Tibial artery (tissue), 4 donors: Measurements from ENCODE around the gene ZMYND11.
"Not testable (repeated sequence)": the region's sequence is repeated elsewhere in the genome, so short reads cannot be mapped to it uniquely, and the experiment has no call there.

Source experiments
- DNase-seq, 2 donors: peaks; one replicate each; pipeline ENCODE4 v3.0.0-alpha.2; 2019
- H3K27ac ChIP-seq, 2 donors: fragments of 200-600 bp; sonication (generic) in 1 of 2; 1 replicate in 1 of 2; 2 replicates in 1 of 2; pipeline ENCODE4 v1.5.1; 2018 to 2019; ENCODE audit warnings: mild to moderate bottlenecking in 1 of 2
- H3K27me3 ChIP-seq, 2 donors: fragments of 200-600 bp; sonication (generic) in 1 of 2; one replicate each; pipeline versions ENCODE4 v1.5.1 to v1.6.0; 2016 to 2019
- H3K36me3 ChIP-seq, 3 donors: fragments of 200-600 bp; sonication (generic) in 2 of 3; one replicate each; pipeline ENCODE4 v1.5.1; 2016 to 2019; ENCODE audit warnings: mild to moderate bottlenecking in 2 of 3
- H3K4me1 ChIP-seq, 4 donors: fragments of 200-600 bp; sonication (generic) in 2 of 4; 1 replicate in 3 of 4; 2 replicates in 1 of 4; pipeline ENCODE4 v1.5.1; 2016 to 2019
- H3K4me3 ChIP-seq, 2 donors: fragments of 200-600 bp; sonication (generic) in 1 of 2; 1 replicate in 1 of 2; 2 replicates in 1 of 2; pipeline ENCODE4 v1.5.1; 2018 to 2019; ENCODE audit warnings: mild to moderate bottlenecking in 2 of 2
- H3K9me3 ChIP-seq, 3 donors: fragments of 200-600 bp; sonication (generic) in 1 of 3; one replicate each; pipeline ENCODE4 v1.5.1; 2016 to 2019
- CTCF ChIP-seq, 2 experiments: fragments of 200-600 bp in 1 of 2; fragments of 450-650 bp in 1 of 2; IDR thresholded peaks; one replicate each; pipeline ENCODE4 v1.5.1; 2017 to 2019; ENCODE audit warnings: antibody characterized with exemption in 2 of 2, mild to moderate bottlenecking in 1 of 2, moderate library complexity in 1 of 2
- intact Hi-C: fragments of 100-400 bp; cut with DNase I; formaldehyde crosslinking; loops from one replicate; pipeline ENCODE4 v1.15.0; 2023; ENCODE audit warnings: low total_unique reads

The ZMYND11 gene

GRCh38 chr10:184911-185310, 49.7 kb downstream of the ZMYND11 start:
- intact Hi-C loops, result no loop called here
- Histone ChIP-seq H3K27ac (no peak overlapping the region), H3K4me1 (peaks cover 0 to 10% (median 0%) of the 10 kb centered on the region in 4 donors), H3K27me3 (no peaks in the 10 kb centered on the region), H3K36me3 (peaks cover 25 to 36% (median 32%) of the 10 kb centered on the region in 3 donors), H3K4me3 (no peak overlapping the region), H3K9me3 (peaks cover 0 to 7% (median 0%) of the 10 kb centered on the region in 3 donors)
- TF ChIP-seq CTCF (IDR thresholded peaks at IDR 0.05), result no peak
- no peak for DNase-seq

GRCh38 chr10:185571-185970, 50.3 kb downstream of the ZMYND11 start:
- peaks cover 22 to 33% (median 32%) of the 10 kb centered on the region in 3 donors for H3K36me3 ChIP-seq

GRCh38 chr10:186911-187310, 51.7 kb downstream of the ZMYND11 start:
- Histone ChIP-seq H3K9me3 (peaks cover 0 to 7% (median 0%) of the 10 kb centered on the region in 3 donors), H3K27me3 (no peaks in the 10 kb centered on the region), H3K36me3 (peaks cover 13 to 21% (median 20%) of the 10 kb centered on the region in 3 donors), H3K4me1 (peaks cover 0 to 10% (median 0%) of the 10 kb centered on the region in 4 donors), H3K4me3 (no peak overlapping the region), H3K27ac (no peak overlapping the region)
- no peak for DNase-seq
- intact Hi-C loops, result no loop called here
- no peak for TF ChIP-seq CTCF (IDR thresholded peaks at IDR 0.05)

More at GRCh38 chr10:185571-185970, 50.3 kb downstream of the ZMYND11 start:
- DNase-seq, intact Hi-C loops, H3K9me3 ChIP-seq, H3K27ac ChIP-seq, H3K4me3 ChIP-seq, H3K27me3 ChIP-seq: not testable (repeated sequence)
- H3K4me1 ChIP-seq, result peaks cover 0 to 10% (median 0%) of the 10 kb centered on the region in 4 donors

- Histone ChIP-seq H3K9me3 (peaks cover 0 to 7% (median 0%) of the 10 kb centered on the region in 3 donors), H3K4me1 (peaks cover 0 to 10% (median 0%) of the 10 kb centered on the region in 4 donors), H3K27ac (no peak overlapping the region), H3K36me3 (peaks cover 4 to 8% (median 6%) of the 10 kb centered on the region in 3 donors), H3K4me3 (no peak overlapping the region), H3K27me3 (no peaks in the 10 kb centered on the region)
- intact Hi-C loops, result no loop called here
- no peak for TF ChIP-seq CTCF (IDR thresholded peaks at IDR 0.05)
- no peak for DNase-seq
Observed at GRCh38 chr10:188546-188945, 53.3 kb downstream of the ZMYND11 start.

DNA sequence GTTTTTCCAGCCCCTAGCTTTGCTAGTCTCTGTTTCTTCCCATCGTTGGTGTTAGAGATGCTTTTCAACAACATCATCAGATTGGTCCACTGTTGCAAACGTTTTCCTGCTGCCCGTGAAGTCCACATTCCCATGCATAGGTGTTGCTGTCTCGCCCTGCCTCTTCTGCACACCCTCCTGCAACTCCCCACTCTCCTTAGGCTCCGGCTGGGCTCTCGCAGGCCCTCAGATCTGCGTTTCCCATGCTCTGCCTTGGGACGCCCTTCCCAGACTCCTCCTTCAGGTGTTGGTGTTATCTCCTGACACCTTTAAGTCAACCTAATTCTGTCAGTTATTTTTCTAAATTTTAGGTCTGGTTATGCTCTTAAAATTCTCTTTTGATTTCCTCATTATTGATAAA, 55.0 kb downstream of the ZMYND11 start:
- Histone ChIP-seq H3K4me3 (no peak overlapping the region), H3K9me3 (no peaks in the 10 kb centered on the region), H3K27me3 (no peaks in the 10 kb centered on the region), H3K36me3 (no peaks in the 10 kb centered on the region), H3K4me1 (peaks cover 0 to 10% (median 0%) of the 10 kb centered on the region in 4 donors), H3K27ac (no peak overlapping the region)
- no peak for DNase-seq
- intact Hi-C loops, result no loop called here
- no peak for TF ChIP-seq CTCF (IDR thresholded peaks at IDR 0.05)

- H3K27ac ChIP-seq, result no peak overlapping the region
- H3K27me3 ChIP-seq, result no peaks in the 10 kb centered on the region
- intact Hi-C loops, result no loop called here
- DNase-seq, result peak in 1 of 2 donors; percentile 39
- peaks cover 0 to 10% (median 0%) of the 10 kb centered on the region in 4 donors for H3K4me1 ChIP-seq
- peaks cover 0 to 2% (median 0%) of the 10 kb centered on the region in 3 donors for H3K36me3 ChIP-seq
- no peaks in the 10 kb centered on the region for H3K9me3 ChIP-seq
- TF ChIP-seq CTCF (IDR thresholded peaks at IDR 0.05), result no peak
- H3K4me3 ChIP-seq, result no peak overlapping the region
Observed at GRCh38 chr10:191703-192518, 56.7 kb downstream of the ZMYND11 start.
